NOMO-1 treated with DMSO at 0.1 percent for 48 hours (cell line): Measurements from ENCODE around the gene DIPK1B.
"Not testable (repeated sequence)": the region's sequence is repeated elsewhere in the genome, so short reads cannot be mapped to it uniquely, and the experiment has no call there.

Experiments
- DNase-seq: peaks from one replicate; lab custom pipeline; 2025; ENCODE audit not compliant: unreplicated experiment; lab: John Stamatoyannopoulos, UW

Gene DIPK1B

DNA sequence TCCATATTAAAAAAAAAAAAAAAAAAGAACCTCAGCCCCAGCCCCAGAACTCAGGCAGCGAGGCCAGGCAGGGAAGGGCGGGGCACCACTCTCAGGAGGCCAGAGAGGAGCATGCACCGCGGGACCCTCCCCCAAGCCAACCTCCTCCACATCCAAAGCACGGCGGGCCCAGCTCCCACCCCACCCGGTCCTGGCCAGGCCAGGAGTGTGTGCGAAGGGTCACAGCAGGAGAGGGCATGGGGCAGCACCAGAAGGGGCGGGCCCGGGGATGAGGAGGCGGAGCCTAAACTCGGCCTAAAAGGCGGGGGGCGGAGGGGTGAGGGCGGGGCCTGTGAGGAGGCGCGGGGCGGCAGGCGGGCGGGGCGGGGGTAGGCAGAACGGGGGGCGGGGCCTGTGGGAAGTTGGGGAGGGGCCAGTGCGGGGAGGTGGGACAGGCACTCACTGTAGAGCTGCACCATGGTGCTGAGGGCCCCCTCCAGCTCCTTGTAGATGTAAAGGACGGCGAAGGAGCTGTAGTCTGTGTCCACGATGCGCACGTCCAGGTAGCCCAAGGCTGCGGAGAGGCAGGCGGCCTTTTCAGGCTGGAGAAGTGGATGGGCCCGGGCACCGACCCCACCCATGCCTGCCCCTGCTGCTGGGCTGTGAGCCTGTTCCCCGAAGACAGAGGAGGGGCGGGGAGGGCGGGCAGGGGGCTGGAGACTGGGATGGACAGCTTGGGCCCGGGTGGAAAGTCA lies 50.7 kb downstream of the DIPK1B start:
- DNase-seq, result peak; percentile 20

DNA sequence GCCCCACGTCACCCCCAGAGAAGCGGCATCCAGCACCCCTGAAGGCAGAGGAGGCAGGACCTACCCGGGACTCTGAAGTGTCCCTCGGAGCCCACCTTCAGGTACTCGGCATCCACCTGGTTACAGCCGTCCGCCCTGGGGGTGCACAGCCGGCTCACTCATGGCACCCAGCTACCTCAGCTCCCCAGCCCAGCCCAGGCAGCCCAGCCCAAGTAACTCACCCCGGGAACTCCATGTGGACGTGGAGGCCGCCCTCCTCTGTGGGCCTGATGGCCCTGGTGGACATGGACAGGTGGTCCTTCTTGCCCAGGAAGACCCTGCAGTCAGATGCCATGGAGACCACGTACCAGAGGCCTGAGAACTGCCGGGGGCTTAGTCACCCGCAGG lies 51.3 kb downstream of the DIPK1B start:
- no peak for DNase-seq

- DNase-seq, result no peak
These were observed 52.0 kb downstream of the DIPK1B start, which contains the start of gene LCN15 for GRCh38 chr9:136764301-136764891. TSS of gene LCN15 (minus strand) at chr9:136764518. CDS start at chr9:136764488, 30 bp downstream.

GRCh38 chr9:136765041-136765440 lies 52.7 kb downstream of the DIPK1B start:
- no peak for DNase-seq

DNA sequence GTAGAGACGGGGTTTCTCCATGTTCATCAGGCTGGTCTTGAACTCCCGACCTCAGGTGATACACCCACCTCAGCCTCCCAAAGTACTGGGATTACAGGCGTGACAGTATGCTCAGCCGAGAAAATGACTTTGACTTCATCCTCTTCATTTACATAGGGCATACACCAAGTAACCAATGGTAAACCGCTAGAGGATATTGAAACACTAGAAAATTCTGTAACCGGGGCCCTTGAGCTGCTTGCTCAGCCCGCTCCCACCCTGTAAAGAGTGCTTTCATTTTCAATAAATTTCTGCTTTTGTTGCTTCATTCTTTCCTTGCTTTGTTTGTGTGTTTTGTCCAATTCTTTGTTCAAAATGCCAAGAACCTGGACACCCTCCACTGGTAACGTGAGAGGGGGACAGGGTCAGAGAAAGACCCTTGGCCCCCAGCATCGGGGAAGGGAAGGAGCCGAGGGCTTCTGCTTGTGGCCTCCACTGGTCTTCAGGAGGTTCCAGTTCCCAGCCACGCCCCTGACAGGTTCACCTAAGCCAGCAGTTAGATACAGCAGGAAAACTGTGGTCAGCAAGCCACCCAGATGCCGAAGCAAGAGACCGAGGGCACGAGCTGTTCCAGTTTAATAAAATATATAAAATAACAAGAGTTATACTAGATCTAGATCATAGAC lies 53.5 kb downstream of the DIPK1B start:
- not testable (repeated sequence) for DNase-seq

GRCh38 chr9:136766410-136767120 lies 54.2 kb downstream of the DIPK1B start:
- DNase-seq, result peak; percentile 22

DNA sequence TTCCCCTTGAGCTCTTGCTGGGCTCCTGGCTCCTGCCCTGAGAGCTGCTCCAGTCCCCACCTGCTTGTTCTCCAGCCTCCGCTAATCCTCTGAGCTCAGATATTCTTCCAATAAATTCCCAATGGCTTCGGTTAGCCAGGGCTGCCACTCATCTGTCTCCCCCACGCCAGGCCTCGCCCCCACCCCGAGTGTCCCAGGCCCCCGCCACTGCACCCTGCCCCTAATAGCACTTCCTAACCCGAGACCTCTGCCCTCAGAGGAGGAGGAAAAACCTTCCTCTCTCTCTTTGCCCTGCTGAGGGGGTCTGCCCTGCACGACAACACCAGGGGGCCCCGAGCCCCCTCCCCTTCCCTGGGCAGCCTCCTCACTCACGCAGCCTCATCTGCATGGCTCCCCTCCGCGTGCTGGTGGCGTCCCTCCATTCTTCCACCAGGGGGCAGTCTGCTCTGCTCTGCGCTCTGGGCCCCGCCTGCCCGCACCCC lies 57.4 kb downstream of the DIPK1B start:
- peak; percentile 16 for DNase-seq

DNA sequence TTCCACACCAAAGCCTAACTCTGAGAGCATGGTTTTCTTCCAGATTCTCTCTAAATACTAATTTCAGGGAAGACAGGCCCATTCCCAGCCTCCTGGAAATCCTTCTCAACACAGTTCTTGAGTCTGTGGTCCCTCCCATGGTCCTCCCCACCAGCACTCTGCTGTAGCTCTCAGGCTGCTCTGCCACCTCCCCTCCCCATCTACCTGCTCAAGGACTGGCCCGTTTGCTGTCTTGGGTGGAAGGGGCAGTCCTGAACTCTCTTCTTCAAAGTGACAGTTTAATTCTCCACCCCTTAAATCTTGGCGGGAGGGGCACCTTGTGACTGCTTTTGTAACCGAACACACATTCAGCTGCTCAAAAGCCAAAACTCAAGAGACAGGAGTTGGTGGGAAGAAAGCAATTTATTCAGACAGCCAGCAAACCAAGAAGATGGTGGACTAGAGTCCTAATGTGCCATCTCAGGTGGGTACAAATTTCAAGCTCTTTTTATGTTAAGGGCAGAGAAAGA lies 59.6 kb downstream of the DIPK1B start:
- DNase-seq, result no peak

DNA sequence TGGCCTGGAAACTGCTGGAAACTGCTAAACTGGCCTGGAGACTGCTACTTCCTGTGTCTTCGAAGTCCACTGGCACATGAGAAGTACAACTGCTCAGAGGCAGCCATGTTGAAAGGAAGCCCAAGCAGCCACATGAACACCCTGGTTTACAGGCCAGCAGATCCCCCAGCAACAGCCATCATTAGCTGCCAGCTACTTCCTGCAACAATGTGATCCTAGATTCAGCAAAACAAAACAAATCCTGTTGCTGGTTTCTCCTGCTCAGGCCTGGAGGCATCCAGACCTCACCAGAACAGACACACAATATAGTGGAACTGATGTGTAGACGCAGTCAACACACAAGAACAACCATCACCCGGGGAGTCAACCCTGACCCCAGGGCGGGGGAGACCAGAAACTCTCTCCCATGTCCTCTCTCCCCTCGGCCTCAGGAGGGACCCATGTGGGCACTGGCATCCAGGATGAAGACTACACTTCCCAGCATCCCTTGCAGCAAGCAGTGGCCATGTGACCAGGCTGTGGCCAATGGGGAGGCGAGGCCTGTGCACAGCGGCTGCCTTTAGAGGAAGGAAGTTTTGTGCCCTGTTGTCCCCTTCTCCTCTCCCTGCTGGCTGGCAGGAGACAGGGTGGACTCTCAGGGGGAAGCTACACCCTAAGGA lies 61.1 kb downstream of the DIPK1B start:
- DNase-seq, result peak; percentile 72
